GM19351 (cell line): ENCODE results near the gene CD74.

Source experiments
- ATAC-seq: cut with Tn5 transposase; IDR thresholded peaks from one replicate; pipeline ENCODE4 v1.9.1; 2021; ENCODE audit warnings: mild to moderate bottlenecking, moderate library complexity; ENCODE audit not compliant: unreplicated experiment

CD74 gene

GRCh38 chr5:150368526-150368925 is 44.2 kb downstream of the CD74 start:
- ATAC-seq = no peak

- no peak for ATAC-seq
Measured at GRCh38 chr5:150364004-150364403, 48.7 kb downstream of the CD74 start.

DNA sequence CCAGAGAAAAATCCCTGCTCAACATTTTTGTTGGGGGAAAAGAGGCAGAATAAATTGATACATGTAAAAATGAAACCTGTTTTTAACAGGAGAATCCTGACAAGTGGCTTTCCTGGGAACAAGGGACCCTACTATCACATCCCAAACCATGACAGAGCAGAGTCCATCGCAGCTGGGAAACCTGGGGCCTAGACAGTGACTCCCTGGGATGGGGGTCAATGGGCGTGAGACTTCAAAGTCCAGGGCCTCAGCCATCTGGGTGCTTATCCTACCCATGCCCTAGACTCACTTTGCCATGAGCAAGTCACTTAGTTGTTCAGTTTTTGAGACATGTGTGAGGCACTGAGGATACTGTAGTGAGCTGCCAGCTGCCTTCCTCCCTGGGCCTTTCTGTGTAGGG is 49.5 kb downstream of the CD74 start:
- no peak for ATAC-seq

DNA sequence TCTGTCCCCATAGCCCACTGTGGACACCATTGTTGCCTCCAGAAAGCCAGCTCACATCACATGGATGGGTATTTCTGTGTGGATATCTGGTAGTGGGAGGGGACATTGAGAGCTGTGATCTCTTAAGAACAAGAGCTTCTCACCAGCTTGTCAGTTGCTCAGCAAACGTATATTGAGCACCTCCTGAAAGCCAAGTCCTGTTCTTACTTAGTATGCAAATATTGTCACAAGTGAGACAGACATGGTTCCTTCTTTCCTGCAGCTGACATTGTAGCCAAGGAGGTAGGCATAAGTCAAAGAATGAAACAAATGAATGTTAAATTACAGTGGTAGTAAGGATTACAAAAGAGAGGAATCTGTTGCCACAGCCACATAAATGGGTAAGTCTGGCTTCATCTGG is 51.4 kb downstream of the CD74 start:
- ATAC-seq = peak; percentile 45

DNA sequence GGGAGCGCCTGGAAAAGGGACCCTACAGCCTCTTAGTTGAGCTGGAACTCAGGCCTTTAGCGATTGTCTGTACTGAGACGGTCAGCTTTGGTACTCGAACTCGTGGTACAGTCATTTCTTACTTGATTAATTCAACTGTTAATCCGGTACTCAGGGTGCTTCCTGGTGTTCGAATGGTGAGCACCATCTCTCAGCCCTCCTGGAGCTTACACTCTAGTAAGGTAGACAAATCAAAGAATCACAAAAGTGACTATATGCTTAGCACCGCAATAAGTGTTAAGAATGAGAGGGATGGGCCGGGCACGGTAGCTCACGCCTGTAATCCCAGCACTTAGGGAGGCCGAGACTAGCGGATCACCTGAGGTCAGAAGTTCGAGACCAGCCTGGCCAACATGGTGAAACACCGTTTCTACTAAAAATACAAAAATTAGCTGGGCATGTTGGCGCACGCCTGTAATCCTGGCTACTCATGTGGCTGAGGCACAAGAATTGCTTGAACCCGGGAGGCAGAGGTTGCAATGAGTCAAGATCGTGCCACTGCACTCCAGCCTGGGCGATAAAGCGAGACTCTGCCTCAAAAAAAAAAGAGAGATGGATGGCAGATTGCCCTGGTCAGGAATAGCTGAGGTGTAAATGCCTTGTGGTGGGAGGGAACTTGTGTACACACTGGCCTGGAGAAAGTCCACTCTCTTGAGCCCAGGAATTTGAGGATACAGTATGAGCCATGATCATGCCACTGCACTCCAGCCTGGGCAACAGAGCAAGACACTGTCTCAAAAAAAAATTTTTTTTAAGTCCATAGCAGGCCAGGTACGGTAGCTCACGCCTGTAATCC is 54.2 kb downstream of the CD74 start:
- ATAC-seq = no peak

- ATAC-seq = peak; percentile 91
Measured at GRCh38 chr5:150357326-150358260, 55.1 kb downstream of the CD74 start, which contains the start of gene TCOF1. Gene TCOF1 (plus strand): TSS chr5:150357697. CDS start chr5:150357747, 50 bp downstream.

GRCh38 chr5:150356575-150357294 is 56.0 kb downstream of the CD74 start:
- ATAC-seq = no peak

- no peak for ATAC-seq
Measured at GRCh38 chr5:150355791-150356190, 56.9 kb downstream of the CD74 start.

- no peak for ATAC-seq
Measured at GRCh38 chr5:150353032-150353675, 59.6 kb downstream of the CD74 start.

GRCh38 chr5:150352244-150353031 is 60.3 kb downstream of the CD74 start:
- ATAC-seq = no peak
